RWPE1 (cell line): Measurements from ENCODE around the gene CALN1.

ENCODE experiments used
- CTCF ChIA-PET: fragments of 350-600 bp; sonication (Branson Sonifier 250); formaldehyde crosslinking; extraction: SDS; loops from one replicate; lab custom pipeline; 2021; lab: Yijun Ruan, JAX
- POLR2A ChIA-PET: fragments of 400-600 bp; formaldehyde crosslinking; extraction: SDS; loops from one replicate; lab custom pipeline; 2020; ENCODE audit warnings: antibody characterized with exemption; ENCODE audit not compliant: low non-redundant PET; lab: Yijun Ruan, JAX
- DNase-seq: peaks from one replicate; pipeline ENCODE4 v3.0.0; 2012; ENCODE audit warnings: low spot score
- H3K27ac ChIP-seq: fragments of 450-650 bp; 2 replicates; pipeline ENCODE4 v1.5.1; 2017
- TF ChIP-seq, protein P1 (sequence below): fragments of 450-650 bp; conservative IDR thresholded peaks from 2 replicates; pipeline ENCODE4 v1.5.1; 2017; ENCODE audit warnings: low read depth, mild to moderate bottlenecking

CALN1 gene

GRCh38 chr7:72310301-72310700 is 101.8 kb downstream of the CALN1 start:
- ChIA-PET POLR2A (no interaction called here), CTCF (no interaction called here)
- TF ChIP-seq, protein P1, sequence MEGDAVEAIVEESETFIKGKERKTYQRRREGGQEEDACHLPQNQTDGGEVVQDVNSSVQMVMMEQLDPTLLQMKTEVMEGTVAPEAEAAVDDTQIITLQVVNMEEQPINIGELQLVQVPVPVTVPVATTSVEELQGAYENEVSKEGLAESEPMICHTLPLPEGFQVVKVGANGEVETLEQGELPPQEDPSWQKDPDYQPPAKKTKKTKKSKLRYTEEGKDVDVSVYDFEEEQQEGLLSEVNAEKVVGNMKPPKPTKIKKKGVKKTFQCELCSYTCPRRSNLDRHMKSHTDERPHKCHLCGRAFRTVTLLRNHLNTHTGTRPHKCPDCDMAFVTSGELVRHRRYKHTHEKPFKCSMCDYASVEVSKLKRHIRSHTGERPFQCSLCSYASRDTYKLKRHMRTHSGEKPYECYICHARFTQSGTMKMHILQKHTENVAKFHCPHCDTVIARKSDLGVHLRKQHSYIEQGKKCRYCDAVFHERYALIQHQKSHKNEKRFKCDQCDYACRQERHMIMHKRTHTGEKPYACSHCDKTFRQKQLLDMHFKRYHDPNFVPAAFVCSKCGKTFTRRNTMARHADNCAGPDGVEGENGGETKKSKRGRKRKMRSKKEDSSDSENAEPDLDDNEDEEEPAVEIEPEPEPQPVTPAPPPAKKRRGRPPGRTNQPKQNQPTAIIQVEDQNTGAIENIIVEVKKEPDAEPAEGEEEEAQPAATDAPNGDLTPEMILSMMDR, result no peak
- no peak overlapping the region for H3K27ac ChIP-seq
- DNase-seq, result no peak

GRCh38 chr7:72309476-72309875 is 102.7 kb downstream of the CALN1 start:
- no peak for DNase-seq
- POLR2A ChIA-PET, result no interaction called here
- H3K27ac ChIP-seq, result no peak overlapping the region
- TF ChIP-seq, protein P1, result no peak
- CTCF ChIA-PET, result no interaction called here

DNA sequence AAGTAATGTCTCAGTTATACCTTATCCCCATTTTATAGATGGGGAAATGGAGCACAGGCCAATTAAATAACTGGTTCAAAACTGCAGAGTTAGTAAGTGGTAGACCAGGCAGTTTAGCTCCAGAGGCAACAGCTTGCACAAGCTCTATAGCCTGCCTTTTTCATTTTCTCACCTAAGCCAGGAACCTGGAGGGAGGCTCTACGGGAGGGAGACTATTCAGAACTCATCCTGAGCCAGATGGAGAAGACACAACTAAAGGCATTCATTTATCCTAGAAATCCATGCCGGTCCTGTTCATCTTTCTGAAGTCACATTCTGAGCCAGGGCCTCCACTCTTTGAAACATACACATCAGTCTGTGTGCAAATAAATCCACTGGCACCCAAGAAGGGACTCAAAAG is 103.2 kb downstream of the CALN1 start:
- POLR2A ChIA-PET, result no interaction called here
- TF ChIP-seq, protein P1, result no peak

GRCh38 chr7:72307566-72307965 is 104.6 kb downstream of the CALN1 start:
- DNase-seq, result no peak
- POLR2A ChIA-PET, result no interaction called here
- no peak overlapping the region for H3K27ac ChIP-seq
- TF ChIP-seq, protein P1, result no peak
- CTCF ChIA-PET, result no interaction called here

More for the DNA sequence above, 103.2 kb downstream of the CALN1 start:
- CTCF ChIA-PET, result no interaction called here
- no peak overlapping the region for H3K27ac ChIP-seq
- DNase-seq, result no peak

DNA sequence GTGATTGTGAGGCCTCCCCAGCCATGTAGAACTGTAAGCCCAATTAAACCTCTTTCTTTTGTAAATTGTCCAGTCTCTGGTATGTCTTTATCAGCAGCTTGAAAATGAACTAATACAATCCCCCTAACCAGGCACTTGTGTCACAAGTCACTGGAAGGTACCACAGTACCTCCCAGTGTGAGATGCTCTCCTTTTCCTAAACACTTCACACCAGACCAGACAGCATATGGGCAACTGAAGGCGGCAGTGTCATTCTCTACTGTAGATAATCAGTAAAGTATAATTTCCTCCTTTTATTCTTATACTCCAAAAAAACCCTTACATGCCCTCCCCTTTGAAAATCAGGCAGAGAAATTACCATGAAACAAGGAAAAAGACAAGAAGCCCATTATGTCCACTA is 113.2 kb downstream of the CALN1 start:
- H3K27ac ChIP-seq, result no peak overlapping the region
- no peak for DNase-seq
- TF ChIP-seq, protein P1, result no peak
- ChIA-PET POLR2A (no interaction called here), CTCF (no interaction called here)

DNA sequence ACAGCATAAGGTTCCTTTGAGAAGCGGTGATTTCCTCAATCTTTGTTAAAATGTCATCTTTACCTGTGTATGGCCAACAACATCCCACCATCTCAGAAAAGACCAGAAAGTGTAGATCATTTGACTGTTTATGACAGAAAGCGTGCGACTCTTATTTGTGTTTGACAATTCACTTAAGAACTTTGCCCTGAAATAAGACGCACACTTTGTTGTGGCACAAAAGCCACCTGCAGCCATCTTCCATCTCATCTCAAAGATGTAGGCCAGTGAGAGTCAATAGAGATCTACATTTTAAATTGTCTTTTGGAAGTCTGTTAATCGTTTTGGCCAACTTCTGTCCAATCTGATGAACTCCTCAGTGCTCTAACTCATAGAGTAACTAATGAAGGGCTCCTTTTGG is 114.0 kb downstream of the CALN1 start:
- TF ChIP-seq, protein P1, result no peak
- no peak overlapping the region for H3K27ac ChIP-seq
- ChIA-PET POLR2A (no interaction called here), CTCF (no interaction called here)
- no peak for DNase-seq

DNA sequence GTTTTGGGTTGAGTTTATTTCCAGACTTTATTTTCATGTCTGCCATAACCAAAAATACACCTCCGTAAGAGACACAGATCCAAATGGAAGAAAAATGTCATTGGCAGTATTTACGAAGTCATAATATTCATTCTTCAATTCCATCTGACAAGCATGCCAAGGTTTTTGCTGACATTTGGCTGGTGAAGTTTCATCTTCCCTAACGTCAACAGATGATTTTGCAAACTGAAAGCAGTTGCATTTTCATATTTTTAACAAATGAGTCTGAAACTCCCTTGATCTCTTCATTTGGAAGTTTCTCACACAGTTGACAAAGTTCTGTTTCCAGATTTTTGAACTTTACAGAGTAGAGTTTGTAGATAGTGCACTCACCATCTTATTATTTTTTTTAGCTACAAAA is 114.5 kb downstream of the CALN1 start:
- no peak for DNase-seq
- POLR2A ChIA-PET, result no interaction called here
- CTCF ChIA-PET, result no interaction called here
- no peak overlapping the region for H3K27ac ChIP-seq
- TF ChIP-seq, protein P1, result no peak
